ENCODE data around the gene EGLN2.

Gene EGLN2

GRCh38 chr19:40786060-40787037, 12.6 kb upstream of the EGLN2 start:
- H3K9ac ChIP-seq (ENCODE audit: low read depth in 1 of 2, low read length in 2 of 2): no peak overlapping the region
- no peak overlapping the region for H3K27ac ChIP-seq (ENCODE audit: low read depth, low read length)
- H3K4me3 ChIP-seq (ENCODE audit: low read depth in 1 of 2, low read length in 2 of 2): no peak overlapping the region
- no peaks in the 10 kb centered on the region for H3K27me3 ChIP-seq (ENCODE audit: control insufficient read depth in 1 of 2, insufficient read depth in 2 of 2, low read length in 2 of 2)
- no peaks in the 10 kb centered on the region for H3K9me3 ChIP-seq (ENCODE audit: control insufficient read depth in 1 of 2, low read length in 2 of 2)
- H3K36me3 ChIP-seq (ENCODE audit: control insufficient read depth in 1 of 2, insufficient read depth in 2 of 2, low read length in 2 of 2): peaks cover 6 to 9% of the 10 kb centered on the region in 2 donors
- H3K4me1 ChIP-seq (ENCODE audit: control insufficient read depth in 1 of 2, insufficient read depth in 2 of 2, low read length in 2 of 2): no peaks in the 10 kb centered on the region

- Histone ChIP-seq H3K4me1 (ENCODE audit: control insufficient read depth in 1 of 2, insufficient read depth in 2 of 2, low read length in 2 of 2) (no peaks in the 10 kb centered on the region), H3K9me3 (ENCODE audit: control insufficient read depth in 1 of 2, low read length in 2 of 2) (no peaks in the 10 kb centered on the region), H3K27ac (ENCODE audit: low read depth, low read length) (no peak overlapping the region), H3K36me3 (ENCODE audit: control insufficient read depth in 1 of 2, insufficient read depth in 2 of 2, low read length in 2 of 2) (peaks cover 9 to 10% of the 10 kb centered on the region in 2 donors), H3K9ac (ENCODE audit: low read depth in 1 of 2, low read length in 2 of 2) (no peak overlapping the region), H3K27me3 (ENCODE audit: control insufficient read depth in 1 of 2, insufficient read depth in 2 of 2, low read length in 2 of 2) (no peaks in the 10 kb centered on the region), H3K4me3 (ENCODE audit: low read depth in 1 of 2, low read length in 2 of 2) (no peak overlapping the region)
Observed at GRCh38 chr19:40791349-40791748, 7.6 kb upstream of the EGLN2 start.

DNA sequence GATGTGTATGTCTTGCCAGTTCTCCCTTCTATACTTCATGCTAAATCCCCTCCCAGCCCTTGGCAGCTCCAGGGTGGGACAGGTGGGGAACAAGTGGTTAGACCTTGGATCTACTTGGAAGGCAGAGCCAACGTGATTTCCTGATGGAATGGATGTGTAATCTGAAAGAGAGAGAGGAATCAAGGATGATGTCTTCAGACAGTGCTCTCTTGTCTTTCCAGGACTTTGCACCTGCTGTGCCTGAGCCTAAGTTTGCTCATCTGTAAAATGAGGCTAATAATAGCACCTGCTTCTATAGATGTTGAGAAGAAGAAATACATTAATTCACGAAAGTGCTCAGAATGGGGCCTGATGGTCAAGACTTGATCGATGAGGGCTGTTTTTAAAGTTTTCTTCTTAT, 7.0 kb upstream of the EGLN2 start:
- no peak overlapping the region for H3K9ac ChIP-seq (ENCODE audit: low read depth in 1 of 2, low read length in 2 of 2)
- H3K4me3 ChIP-seq (ENCODE audit: low read depth in 1 of 2, low read length in 2 of 2): no peak overlapping the region
- H3K27ac ChIP-seq (ENCODE audit: low read depth, low read length): no peak overlapping the region
- no peaks in the 10 kb centered on the region for H3K9me3 ChIP-seq (ENCODE audit: control insufficient read depth in 1 of 2, low read length in 2 of 2)
- H3K36me3 ChIP-seq (ENCODE audit: control insufficient read depth in 1 of 2, insufficient read depth in 2 of 2, low read length in 2 of 2): peaks cover 4 to 14% of the 10 kb centered on the region in 2 donors
- no peaks in the 10 kb centered on the region for H3K4me1 ChIP-seq (ENCODE audit: control insufficient read depth in 1 of 2, insufficient read depth in 2 of 2, low read length in 2 of 2)
- H3K27me3 ChIP-seq (ENCODE audit: control insufficient read depth in 1 of 2, insufficient read depth in 2 of 2, low read length in 2 of 2): no peaks in the 10 kb centered on the region

GRCh38 chr19:40797166-40797962, 1.6 kb upstream of the EGLN2 start:
- peaks cover 0 to 22% of the 10 kb centered on the region in 2 donors for H3K36me3 ChIP-seq (ENCODE audit: control insufficient read depth in 1 of 2, insufficient read depth in 2 of 2, low read length in 2 of 2)
- H3K4me3 ChIP-seq (ENCODE audit: low read depth in 1 of 2, low read length in 2 of 2): no peak overlapping the region
- peaks cover 34 to 35% of the 10 kb centered on the region in 2 donors for H3K4me1 ChIP-seq (ENCODE audit: control insufficient read depth in 1 of 2, insufficient read depth in 2 of 2, low read length in 2 of 2)

GRCh38 chr19:40797963-40798682, 868 bp upstream of the EGLN2 start:
- Histone ChIP-seq H3K27ac (ENCODE audit: low read depth, low read length) (peak overlapping the region; percentile 82), H3K9me3 (ENCODE audit: control insufficient read depth in 1 of 2, low read length in 2 of 2) (no peaks in the 10 kb centered on the region), H3K4me3 (ENCODE audit: low read depth in 1 of 2, low read length in 2 of 2) (peak overlapping the region; percentile 66 to 73), H3K9ac (ENCODE audit: low read depth in 1 of 2, low read length in 2 of 2) (peak overlapping the region; percentile 23 to 64), H3K4me1 (ENCODE audit: control insufficient read depth in 1 of 2, insufficient read depth in 2 of 2, low read length in 2 of 2) (peaks cover 42 to 43% of the 10 kb centered on the region in 2 donors), H3K27me3 (ENCODE audit: control insufficient read depth in 1 of 2, insufficient read depth in 2 of 2, low read length in 2 of 2) (no peaks in the 10 kb centered on the region), H3K36me3 (ENCODE audit: control insufficient read depth in 1 of 2, insufficient read depth in 2 of 2, low read length in 2 of 2) (peaks cover 0 to 19% of the 10 kb centered on the region in 2 donors)

More at GRCh38 chr19:40797166-40797962, 1.6 kb upstream of the EGLN2 start:
- H3K27ac ChIP-seq (ENCODE audit: low read depth, low read length): peak overlapping the region; percentile 82
- H3K9ac ChIP-seq (ENCODE audit: low read depth in 1 of 2, low read length in 2 of 2): peak overlapping the region; percentile 23 to 64
- no peaks in the 10 kb centered on the region for H3K27me3 ChIP-seq (ENCODE audit: control insufficient read depth in 1 of 2, insufficient read depth in 2 of 2, low read length in 2 of 2)
- no peaks in the 10 kb centered on the region for H3K9me3 ChIP-seq (ENCODE audit: control insufficient read depth in 1 of 2, low read length in 2 of 2)

DNA sequence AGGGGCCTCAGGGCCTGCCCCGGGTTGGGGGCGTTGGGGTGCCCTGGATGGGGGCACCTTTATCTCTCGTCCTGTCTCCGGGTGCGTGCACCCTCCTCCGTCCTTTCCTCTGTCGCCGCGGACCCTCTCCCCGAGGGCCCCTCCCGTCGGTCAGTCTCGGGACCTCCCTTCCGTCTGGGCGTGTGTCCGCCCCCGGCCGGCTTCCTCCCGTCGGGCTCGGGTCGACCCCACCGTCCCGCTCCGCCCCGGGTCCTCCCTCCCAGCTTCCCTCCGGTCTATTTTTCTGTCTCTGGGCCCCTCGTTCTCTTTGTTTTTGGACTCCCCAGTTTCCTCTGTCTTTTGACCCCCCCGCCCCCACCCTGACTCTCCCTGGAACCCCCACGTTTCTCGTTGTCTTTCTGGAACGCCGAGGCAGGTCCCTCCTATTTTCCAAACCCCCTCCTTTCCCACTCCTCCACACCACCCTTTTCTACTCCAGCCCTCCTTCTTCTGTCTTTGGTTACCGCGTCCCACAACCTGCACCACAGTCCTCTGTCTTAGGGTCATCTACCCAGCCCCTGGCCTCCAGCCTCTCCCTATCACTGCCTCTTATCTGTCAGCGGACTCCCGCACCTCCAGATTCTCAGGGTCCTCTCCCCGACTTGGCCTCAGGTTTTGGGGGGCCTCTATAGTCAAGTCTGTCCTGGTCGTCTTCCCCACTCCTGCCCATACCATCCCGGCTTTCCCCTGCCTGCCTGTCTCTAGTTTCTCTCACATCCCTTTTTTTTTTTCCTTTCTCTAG, 757 bp downstream of the EGLN2 start:
- H3K9me3 ChIP-seq (ENCODE audit: control insufficient read depth in 1 of 2, low read length in 2 of 2): no peaks in the 10 kb centered on the region
- H3K4me3 ChIP-seq (ENCODE audit: low read depth in 1 of 2, low read length in 2 of 2): peak overlapping the region; percentile 84 to 87
- H3K27ac ChIP-seq (ENCODE audit: low read depth, low read length): peak overlapping the region; percentile 84
- H3K4me1 ChIP-seq (ENCODE audit: control insufficient read depth in 1 of 2, insufficient read depth in 2 of 2, low read length in 2 of 2): peaks cover 58 to 59% of the 10 kb centered on the region in 2 donors
- no peaks in the 10 kb centered on the region for H3K27me3 ChIP-seq (ENCODE audit: control insufficient read depth in 1 of 2, insufficient read depth in 2 of 2, low read length in 2 of 2)
- H3K36me3 ChIP-seq (ENCODE audit: control insufficient read depth in 1 of 2, insufficient read depth in 2 of 2, low read length in 2 of 2): peaks cover 0 to 19% of the 10 kb centered on the region in 2 donors
- peak overlapping the region; percentile 72 to 73 for H3K9ac ChIP-seq (ENCODE audit: low read depth in 1 of 2, low read length in 2 of 2)

DNA sequence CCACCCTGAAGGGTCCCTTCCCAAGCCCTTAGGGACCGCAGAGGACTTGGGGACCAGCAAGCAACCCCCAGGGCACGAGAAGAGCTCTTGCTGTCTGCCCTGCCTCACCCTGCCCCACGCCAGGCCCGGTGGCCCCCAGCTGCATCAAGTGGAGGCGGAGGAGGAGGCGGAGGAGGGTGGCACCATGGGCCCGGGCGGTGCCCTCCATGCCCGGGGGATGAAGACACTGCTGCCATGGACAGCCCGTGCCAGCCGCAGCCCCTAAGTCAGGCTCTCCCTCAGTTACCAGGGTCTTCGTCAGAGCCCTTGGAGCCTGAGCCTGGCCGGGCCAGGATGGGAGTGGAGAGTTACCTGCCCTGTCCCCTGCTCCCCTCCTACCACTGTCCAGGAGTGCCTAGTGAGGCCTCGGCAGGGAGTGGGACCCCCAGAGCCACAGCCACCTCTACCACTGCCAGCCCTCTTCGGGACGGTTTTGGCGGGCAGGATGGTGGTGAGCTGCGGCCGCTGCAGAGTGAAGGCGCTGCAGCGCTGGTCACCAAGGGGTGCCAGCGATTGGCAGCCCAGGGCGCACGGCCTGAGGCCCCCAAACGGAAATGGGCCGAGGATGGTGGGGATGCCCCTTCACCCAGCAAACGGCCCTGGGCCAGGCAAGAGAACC, 1.5 kb downstream of the EGLN2 start:
- peak overlapping the region; percentile 72 to 73 for H3K9ac ChIP-seq (ENCODE audit: low read depth in 1 of 2, low read length in 2 of 2)

DNA sequence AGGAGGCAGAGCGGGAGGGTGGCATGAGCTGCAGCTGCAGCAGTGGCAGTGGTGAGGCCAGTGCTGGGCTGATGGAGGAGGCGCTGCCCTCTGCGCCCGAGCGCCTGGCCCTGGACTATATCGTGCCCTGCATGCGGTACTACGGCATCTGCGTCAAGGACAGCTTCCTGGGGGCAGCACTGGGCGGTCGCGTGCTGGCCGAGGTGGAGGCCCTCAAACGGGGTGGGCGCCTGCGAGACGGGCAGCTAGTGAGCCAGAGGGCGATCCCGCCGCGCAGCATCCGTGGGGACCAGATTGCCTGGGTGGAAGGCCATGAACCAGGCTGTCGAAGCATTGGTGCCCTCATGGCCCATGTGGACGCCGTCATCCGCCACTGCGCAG, 2.0 kb downstream of the EGLN2 start:
- Histone ChIP-seq H3K4me1 (ENCODE audit: control insufficient read depth in 1 of 2, insufficient read depth in 2 of 2, low read length in 2 of 2) (peaks cover 71% of the 10 kb centered on the region in 2 donors), H3K27me3 (ENCODE audit: control insufficient read depth in 1 of 2, insufficient read depth in 2 of 2, low read length in 2 of 2) (no peaks in the 10 kb centered on the region), H3K36me3 (ENCODE audit: control insufficient read depth in 1 of 2, insufficient read depth in 2 of 2, low read length in 2 of 2) (peaks cover 0 to 27% of the 10 kb centered on the region in 2 donors), H3K4me3 (ENCODE audit: low read depth in 1 of 2, low read length in 2 of 2) (peak overlapping the region in 1 of 2 donors; percentile 84), H3K9ac (ENCODE audit: low read depth in 1 of 2, low read length in 2 of 2) (peak overlapping the region in 1 of 2 donors; percentile 32), H3K27ac (ENCODE audit: low read depth, low read length) (no peak overlapping the region), H3K9me3 (ENCODE audit: control insufficient read depth in 1 of 2, low read length in 2 of 2) (no peaks in the 10 kb centered on the region)

More for the DNA sequence above, 1.5 kb downstream of the EGLN2 start:
- peak overlapping the region; percentile 84 to 87 for H3K4me3 ChIP-seq (ENCODE audit: low read depth in 1 of 2, low read length in 2 of 2)
- H3K36me3 ChIP-seq (ENCODE audit: control insufficient read depth in 1 of 2, insufficient read depth in 2 of 2, low read length in 2 of 2): peaks cover 0 to 26% of the 10 kb centered on the region in 2 donors
- H3K4me1 ChIP-seq (ENCODE audit: control insufficient read depth in 1 of 2, insufficient read depth in 2 of 2, low read length in 2 of 2): peaks cover 65 to 66% of the 10 kb centered on the region in 2 donors
- no peaks in the 10 kb centered on the region for H3K9me3 ChIP-seq (ENCODE audit: control insufficient read depth in 1 of 2, low read length in 2 of 2)
- H3K27ac ChIP-seq (ENCODE audit: low read depth, low read length): peak overlapping the region; percentile 84
- H3K27me3 ChIP-seq (ENCODE audit: control insufficient read depth in 1 of 2, insufficient read depth in 2 of 2, low read length in 2 of 2): no peaks in the 10 kb centered on the region
